Measurements from ENCODE around the gene HCN3. TPM values are rescaled to one million over a fixed set of nuclear protein-coding genes. Genes with fewer than 3 reads are reported as not detected.

The HCN3 gene
- total RNA-seq, 1 donor from 2014 or later = 4.1 TPM

DNA sequence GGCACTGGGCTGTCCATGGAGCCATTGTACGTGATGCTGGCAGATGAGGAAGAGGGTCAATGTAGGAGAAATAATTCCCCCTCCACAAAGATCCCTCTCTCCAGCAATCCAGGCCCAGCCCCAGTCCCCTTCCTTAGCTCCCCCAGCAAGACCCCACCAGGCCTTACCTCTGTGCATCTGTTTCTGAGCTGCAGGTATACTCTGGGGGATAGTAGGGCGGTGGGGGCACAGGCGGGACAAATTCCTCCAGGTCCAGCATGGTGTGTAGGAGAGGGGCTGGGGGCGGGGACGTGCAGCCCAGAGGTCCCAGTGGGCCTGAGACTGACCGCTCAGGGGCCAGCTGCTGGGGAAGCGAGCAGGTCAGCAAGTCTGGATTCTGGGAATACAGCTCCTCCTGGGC, 25.7 kb upstream of the HCN3 start:
- H3K27ac Mint-ChIP-seq (ENCODE audit: unreplicated experiment) = no peak overlapping the region
- no peak overlapping the region for H3K4me3 Mint-ChIP-seq (ENCODE audit: unreplicated experiment)
- no peaks in the 10 kb centered on the region for H3K9me3 Mint-ChIP-seq (ENCODE audit: unreplicated experiment)
- no peaks in the 10 kb centered on the region for H3K27me3 Mint-ChIP-seq (ENCODE audit: unreplicated experiment)
- H3K36me3 Mint-ChIP-seq (ENCODE audit: unreplicated experiment) = peaks cover 6% of the 10 kb centered on the region
- TF ChIP-seq CTCF (IDR thresholded peaks at IDR 0.05) = no peak
- no peak for DNase-seq (ENCODE audit: extremely low spot score, unreplicated experiment)
- H3K4me1 Mint-ChIP-seq (ENCODE audit: unreplicated experiment) = peaks cover 30% of the 10 kb centered on the region

DNA sequence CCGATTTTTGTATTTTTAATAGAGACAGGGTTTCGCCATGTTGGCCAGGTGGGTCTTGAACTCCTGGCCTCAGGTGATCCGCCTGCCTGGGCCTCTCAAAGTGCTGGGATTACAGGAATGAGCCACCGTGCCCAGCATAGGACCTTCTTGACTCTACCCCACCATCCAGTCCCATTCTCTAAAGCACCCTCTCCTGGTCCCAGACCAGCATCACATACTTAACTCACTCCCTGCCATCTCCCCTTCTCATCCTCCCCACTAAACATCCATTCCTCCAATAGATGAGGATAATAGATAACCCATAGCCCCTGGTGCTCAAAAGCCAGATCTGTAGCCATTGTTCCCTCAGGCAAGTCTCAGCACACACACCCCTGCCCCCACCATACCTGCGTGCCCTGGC, 24.1 kb upstream of the HCN3 start:
- Mint-ChIP-seq H3K4me3 (ENCODE audit: unreplicated experiment) (peak overlapping the region; percentile 79), H3K9me3 (ENCODE audit: unreplicated experiment) (no peaks in the 10 kb centered on the region), H3K4me1 (ENCODE audit: unreplicated experiment) (peaks cover 33% of the 10 kb centered on the region), H3K36me3 (ENCODE audit: unreplicated experiment) (peaks cover 10% of the 10 kb centered on the region), H3K27me3 (ENCODE audit: unreplicated experiment) (no peaks in the 10 kb centered on the region), H3K27ac (ENCODE audit: unreplicated experiment) (peak overlapping the region; percentile 71)
- no peak for DNase-seq (ENCODE audit: extremely low spot score, unreplicated experiment)
- TF ChIP-seq CTCF (IDR thresholded peaks at IDR 0.05) = no peak

DNA sequence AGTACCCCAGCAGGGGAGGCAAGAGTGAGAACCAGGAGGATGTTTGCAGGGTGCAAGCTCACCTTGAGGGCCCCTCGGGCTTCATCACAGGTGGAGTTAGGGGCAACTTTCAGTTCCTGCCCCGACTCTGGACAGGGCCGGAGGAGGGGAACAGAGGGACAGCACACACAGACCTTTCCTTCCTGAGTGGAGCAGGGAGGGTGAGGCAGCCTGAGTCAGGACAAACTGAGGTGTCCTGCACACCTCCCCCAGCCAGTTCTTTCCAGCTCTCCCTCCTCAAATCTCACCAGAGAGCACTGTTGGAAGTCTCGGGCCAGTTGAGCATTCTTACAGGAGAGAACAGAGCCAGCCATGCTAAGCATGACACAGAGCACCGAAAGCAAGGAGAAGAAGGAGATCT, 23.5 kb upstream of the HCN3 start:
- TF ChIP-seq CTCF (IDR thresholded peaks at IDR 0.05) = no peak
- no peaks in the 10 kb centered on the region for H3K9me3 Mint-ChIP-seq (ENCODE audit: unreplicated experiment)
- DNase-seq (ENCODE audit: extremely low spot score, unreplicated experiment) = no peak
- H3K36me3 Mint-ChIP-seq (ENCODE audit: unreplicated experiment) = peaks cover 8% of the 10 kb centered on the region
- H3K27ac Mint-ChIP-seq (ENCODE audit: unreplicated experiment) = peak overlapping the region; percentile 71
- peak overlapping the region; percentile 79 for H3K4me3 Mint-ChIP-seq (ENCODE audit: unreplicated experiment)
- peaks cover 33% of the 10 kb centered on the region for H3K4me1 Mint-ChIP-seq (ENCODE audit: unreplicated experiment)
- H3K27me3 Mint-ChIP-seq (ENCODE audit: unreplicated experiment) = no peaks in the 10 kb centered on the region

GRCh38 chr1:155254228-155254713, 23.0 kb upstream of the HCN3 start:
- Mint-ChIP-seq H3K9me3 (ENCODE audit: unreplicated experiment) (no peaks in the 10 kb centered on the region), H3K27me3 (ENCODE audit: unreplicated experiment) (no peaks in the 10 kb centered on the region), H3K4me1 (ENCODE audit: unreplicated experiment) (peaks cover 33% of the 10 kb centered on the region), H3K4me3 (ENCODE audit: unreplicated experiment) (peak overlapping the region; percentile 79), H3K27ac (ENCODE audit: unreplicated experiment) (peak overlapping the region; percentile 71), H3K36me3 (ENCODE audit: unreplicated experiment) (peaks cover 8% of the 10 kb centered on the region)
- no peak for TF ChIP-seq CTCF (IDR thresholded peaks at IDR 0.05)
- DNase-seq (ENCODE audit: extremely low spot score, unreplicated experiment) = no peak

DNA sequence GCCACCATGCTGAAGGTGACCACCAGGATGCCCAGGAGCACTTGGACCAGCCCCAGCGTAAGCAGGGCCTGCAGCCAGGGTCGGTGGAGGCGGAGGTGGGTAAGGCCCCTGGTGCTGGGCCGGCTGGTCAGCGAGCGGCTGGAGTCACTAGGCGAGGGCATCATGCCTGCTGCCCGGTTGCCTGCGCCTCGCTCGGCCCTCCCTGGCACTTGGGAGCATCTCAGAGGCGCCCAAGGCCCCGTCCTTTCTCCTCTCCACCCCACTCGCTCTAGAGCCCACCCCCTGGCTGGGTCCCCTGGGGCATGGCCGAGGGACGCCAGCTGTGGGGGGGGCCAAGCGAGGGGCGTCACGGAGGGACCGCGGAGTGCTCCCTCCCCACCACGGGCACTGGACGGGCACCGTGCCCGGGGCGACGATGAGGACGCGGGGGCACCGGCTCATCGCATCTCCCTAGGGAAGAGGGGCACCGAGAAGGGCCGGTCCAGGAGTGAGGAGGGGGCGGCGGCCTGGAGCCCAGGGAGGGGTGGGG, 22.5 kb upstream of the HCN3 start:
- H3K27ac Mint-ChIP-seq (ENCODE audit: unreplicated experiment) = peak overlapping the region; percentile 95
- H3K4me1 Mint-ChIP-seq (ENCODE audit: unreplicated experiment) = peaks cover 33% of the 10 kb centered on the region
- H3K27me3 Mint-ChIP-seq (ENCODE audit: unreplicated experiment) = no peaks in the 10 kb centered on the region
- H3K4me3 Mint-ChIP-seq (ENCODE audit: unreplicated experiment) = peak overlapping the region; percentile 79
- H3K9me3 Mint-ChIP-seq (ENCODE audit: unreplicated experiment) = no peaks in the 10 kb centered on the region
- DNase-seq (ENCODE audit: extremely low spot score, unreplicated experiment) = no peak
- no peak for TF ChIP-seq CTCF (IDR thresholded peaks at IDR 0.05)
- peaks cover 8% of the 10 kb centered on the region for H3K36me3 Mint-ChIP-seq (ENCODE audit: unreplicated experiment)
